HG02885 (cell line): ENCODE data around the gene RFESD.
"Not testable (repeated sequence)": the region's sequence is repeated elsewhere in the genome, so short reads cannot be mapped to it uniquely, and the experiment has no call there.

Experiments
- ATAC-seq: cut with Tn5 transposase; IDR thresholded peaks from one replicate; pipeline ENCODE4 v1.9.1; 2021; ENCODE audit warnings: mild to moderate bottlenecking; ENCODE audit not compliant: unreplicated experiment, poor library complexity

Gene RFESD

GRCh38 chr5:95627971-95628810 is 18.4 kb upstream of the RFESD start:
- ATAC-seq: no peak

GRCh38 chr5:95628933-95629332 is 17.6 kb upstream of the RFESD start:
- ATAC-seq: no peak

- no peak for ATAC-seq
Measured at GRCh38 chr5:95630394-95630917, 16.1 kb upstream of the RFESD start.

GRCh38 chr5:95631255-95631958 is 15.2 kb upstream of the RFESD start:
- ATAC-seq: peak; percentile 10

- ATAC-seq: peak; percentile 94
Measured at GRCh38 chr5:95631991-95632675, 14.4 kb upstream of the RFESD start.

- ATAC-seq: not testable (repeated sequence)
Measured at GRCh38 chr5:95632942-95633341, 13.6 kb upstream of the RFESD start.

- no peak for ATAC-seq
Measured at GRCh38 chr5:95633671-95634070, 12.9 kb upstream of the RFESD start.

GRCh38 chr5:95634081-95634480 is 12.5 kb upstream of the RFESD start:
- ATAC-seq: no peak

- ATAC-seq: no peak
Measured at GRCh38 chr5:95638632-95639031, 7.9 kb upstream of the RFESD start.

- no peak for ATAC-seq
Measured at GRCh38 chr5:95641741-95642220, 4.8 kb upstream of the RFESD start.

- ATAC-seq: no peak
Measured at GRCh38 chr5:95643152-95643551, 3.4 kb upstream of the RFESD start.

GRCh38 chr5:95644351-95645042 is 2.1 kb upstream of the RFESD start:
- ATAC-seq: peak; percentile 41

GRCh38 chr5:95646226-95646568 is 380 bp upstream of the RFESD start:
- not testable (repeated sequence) for ATAC-seq

GRCh38 chr5:95647886-95648860 is 1.6 kb downstream of the RFESD start:
- peak; percentile 15 for ATAC-seq

GRCh38 chr5:95649274-95649673 is 2.7 kb downstream of the RFESD start:
- ATAC-seq: no peak

- no peak for ATAC-seq
Measured at GRCh38 chr5:95649842-95650620, 3.5 kb downstream of the RFESD start.

GRCh38 chr5:95652849-95653248 is 6.3 kb downstream of the RFESD start:
- no peak for ATAC-seq

GRCh38 chr5:95654196-95654595 is 7.6 kb downstream of the RFESD start:
- no peak for ATAC-seq
